Kasumi-1 (cell line): ENCODE data around the gene AMIGO2.
"Not testable (repeated sequence)": the region's sequence is repeated elsewhere in the genome, so short reads cannot be mapped to it uniquely, and the experiment has no call there.

Experiments used
- DNase-seq, 2 experiments: peaks; one replicate each; lab custom pipeline; 2025; lab: John Stamatoyannopoulos, UW

Gene AMIGO2

GRCh38 chr12:47073951-47074350, 5.8 kb downstream of the AMIGO2 start:
- DNase-seq: no peak

- peak; percentile 53 to 69 for DNase-seq
Observed at GRCh38 chr12:47071241-47071852, 8.4 kb downstream of the AMIGO2 start.

GRCh38 chr12:47070310-47070709, 9.4 kb downstream of the AMIGO2 start:
- DNase-seq: no peak

- no peak for DNase-seq
Observed at GRCh38 chr12:47068539-47068938, 11.2 kb downstream of the AMIGO2 start.

GRCh38 chr12:47067771-47068431, 11.9 kb downstream of the AMIGO2 start:
- DNase-seq: no peak

- DNase-seq: no peak
Observed at GRCh38 chr12:47067176-47067575, 12.6 kb downstream of the AMIGO2 start.

- no peak for DNase-seq
Observed at GRCh38 chr12:47066278-47067025, 13.3 kb downstream of the AMIGO2 start.

- no peak for DNase-seq
Observed at GRCh38 chr12:47065546-47065945, 14.2 kb downstream of the AMIGO2 start.

- not testable (repeated sequence) for DNase-seq
Observed at GRCh38 chr12:47058640-47059039, 21.1 kb downstream of the AMIGO2 start.

- DNase-seq: not testable (repeated sequence)
Observed at GRCh38 chr12:47056944-47057343, 22.8 kb downstream of the AMIGO2 start.

GRCh38 chr12:47055856-47056255, 23.9 kb downstream of the AMIGO2 start:
- not testable (repeated sequence) for DNase-seq

- no peak for DNase-seq
Observed at GRCh38 chr12:47054659-47055058, 25.1 kb downstream of the AMIGO2 start.

GRCh38 chr12:47053961-47054360, 25.8 kb downstream of the AMIGO2 start:
- no peak for DNase-seq

GRCh38 chr12:47052274-47052673, 27.5 kb downstream of the AMIGO2 start:
- no peak for DNase-seq

- DNase-seq: not testable (repeated sequence)
Observed at GRCh38 chr12:47051291-47051690, 28.5 kb downstream of the AMIGO2 start.

GRCh38 chr12:47048541-47048940, 31.2 kb downstream of the AMIGO2 start:
- DNase-seq: no peak

GRCh38 chr12:47041327-47041726, 38.4 kb downstream of the AMIGO2 start:
- no peak for DNase-seq

GRCh38 chr12:47039756-47040155, 40.0 kb downstream of the AMIGO2 start:
- no peak for DNase-seq

- DNase-seq: no peak
Observed at GRCh38 chr12:47039079-47039478, 40.7 kb downstream of the AMIGO2 start.

GRCh38 chr12:47038270-47038748, 41.5 kb downstream of the AMIGO2 start:
- DNase-seq: peak in 1 of 2 experiments; percentile 14

GRCh38 chr12:47035484-47035883, 44.3 kb downstream of the AMIGO2 start:
- no peak for DNase-seq

- no peak for DNase-seq
Observed at GRCh38 chr12:47034661-47035060, 45.1 kb downstream of the AMIGO2 start.
